Measurements from ENCODE around the gene NUDT16L1. TPM values are rescaled to one million over a fixed set of nuclear protein-coding genes. Genes with fewer than 3 reads are reported as not detected.

NUDT16L1 gene
- total and polyA plus RNA-seq, 2 of the 8 experiments (the other 6 are each of a cell fraction or from before 2014, with no cell fraction given), result 34.8 to 77.3 TPM

DNA sequence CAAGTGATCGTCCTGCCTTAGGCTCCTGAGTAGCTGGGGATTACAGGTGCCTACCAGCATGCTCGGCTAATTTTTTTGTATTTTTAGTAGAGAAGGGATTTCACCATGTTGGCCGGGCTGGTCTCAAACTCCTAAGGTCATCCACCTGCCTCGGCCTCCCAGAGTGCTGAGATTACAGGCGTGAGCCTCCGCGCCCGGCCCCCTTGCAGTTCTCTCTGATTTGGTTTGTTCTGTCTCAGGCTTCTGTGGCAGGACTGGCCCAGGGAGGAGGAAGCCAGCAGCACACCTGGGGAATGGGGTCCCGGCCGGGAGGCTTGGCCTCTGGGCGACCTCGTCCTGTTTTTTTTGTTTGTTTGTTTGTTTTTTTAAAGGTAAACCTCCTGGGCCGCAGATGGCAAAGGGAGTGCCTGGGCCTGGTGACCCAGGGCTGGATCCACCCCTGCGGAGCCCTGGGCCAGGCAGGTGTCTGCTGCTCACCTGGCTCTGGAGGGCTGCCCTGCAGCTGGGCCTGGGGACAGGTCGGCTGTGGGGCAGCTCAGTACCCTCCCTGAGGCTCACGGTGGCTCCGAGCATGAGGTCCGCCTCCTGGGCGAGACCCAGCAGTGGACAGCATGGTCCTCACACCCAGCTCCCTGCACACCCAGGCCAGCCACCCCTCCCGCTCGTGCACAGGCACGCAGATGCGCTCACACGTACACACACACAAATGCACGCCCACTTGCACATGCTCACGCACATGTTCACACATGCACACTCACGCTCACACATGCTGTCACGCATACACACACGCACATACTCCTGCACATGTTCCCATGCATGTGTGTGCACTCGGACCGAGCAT lies 3.3 kb upstream of the NUDT16L1 start:
- Histone ChIP-seq H3K27ac (ENCODE audit: low read depth, low read length) (no peak overlapping the region), H3K4ac (replicated peaks; ENCODE audit: insufficient read length, low read depth, low read length) (no peak overlapping the region), H2AK5ac (ENCODE audit: low read depth, low read length) (no peak overlapping the region), H3K56ac (replicated peaks; ENCODE audit: insufficient read length, low read depth, low read length) (no peak overlapping the region), H3K79me1 (ENCODE audit: low read depth, low read length) (no peaks in the 10 kb centered on the region), H2BK120ac (replicated peaks; ENCODE audit: low read depth, low read length) (no peak overlapping the region), H3K36me3 (ENCODE audit: control insufficient read depth in 2 of 4, insufficient read depth in 4 of 4, low read length in 3 of 4) (peaks cover 0 to 4% (median under 1%) of the 10 kb centered on the region in 4 experiments; a peak in 4 of 8 replicates), H4K5ac (ENCODE audit: insufficient read length, low read depth, low read length) (no peak overlapping the region), H3K4me2 (ENCODE audit: insufficient read depth in 1 of 2, low read depth in 2 of 2, low read length in 2 of 2) (no peak overlapping the region), H3K23me2 (ENCODE audit: low read depth, low read length) (peaks cover 8% of the 10 kb centered on the region; the same call in 1 of the 2 replicates), H2AFZ (ENCODE audit: low read length) (no peak overlapping the region), H3K27me3 (replicated peaks in 1 of 4; ENCODE audit: control insufficient read depth in 3 of 4, extremely low read depth in 1 of 4, insufficient read depth in 3 of 4, low read length in 3 of 4) (no peaks in the 10 kb centered on the region), H3K9me3 (ENCODE audit: insufficient read depth in 2 of 2, low read depth in 1 of 2, low read length in 1 of 2) (no peaks in the 10 kb centered on the region), H3K18ac (ENCODE audit: extremely low read depth, low read length) (no peak overlapping the region), H3K79me2 (ENCODE audit: control insufficient read depth in 1 of 2, insufficient read depth in 2 of 2, low read length in 2 of 2) (peaks cover 0 to 2% of the 10 kb centered on the region in 2 experiments; a peak in 1 of 4 replicates), H2BK12ac (ENCODE audit: low read depth, low read length) (no peak overlapping the region), H2BK5ac (ENCODE audit: low read depth, low read length) (no peak overlapping the region), H3K4me1 (replicated peaks in 1 of 4; ENCODE audit: control insufficient read depth in 3 of 4, insufficient read depth in 4 of 4, low read length in 3 of 4) (peaks cover 0 to 7% (median 5%) of the 10 kb centered on the region in 4 experiments; a peak in 4 of 7 replicates), H3K4me3 (ENCODE audit: extremely low read depth in 1 of 4, insufficient read depth in 2 of 4, low read depth in 3 of 4, low read length in 4 of 4) (no peak overlapping the region), H3K23ac (ENCODE audit: insufficient read length) (no peak overlapping the region), H4K91ac (replicated peaks; ENCODE audit: insufficient read length, low read length) (no peak overlapping the region), H3K9ac (replicated peaks in 1 of 4; ENCODE audit: extremely low read depth in 1 of 4, low read depth in 3 of 4, low read length in 3 of 4) (no peak overlapping the region), H3K14ac (ENCODE audit: insufficient read length) (no peak overlapping the region), H2BK20ac (ENCODE audit: low read length) (no peak overlapping the region), H4K20me1 (replicated peaks in 1 of 2; ENCODE audit: control insufficient read depth in 1 of 2, insufficient read depth in 2 of 2, low read length in 2 of 2) (peaks cover 0 to 10% of the 10 kb centered on the region in 2 experiments), H2BK15ac (ENCODE audit: low read length) (no peak overlapping the region), H4K8ac (ENCODE audit: extremely low read depth, insufficient read depth, low read length) (no peak overlapping the region)
- CTCF ChIA-PET (ENCODE audit: partially characterized antibody), result interaction anchor here (0.6 to 2.6 kb wide), 4 partner anchors 8 to 440 kb away, joined by 3 to 17 read pairs (median 4); no protein-coding TSS in a partner anchor
- DNase-seq (ENCODE audit: low read depth in 1 of 2, low spot score in 2 of 2) (no peak), FAIRE-seq (no peak)
- POLR2A ChIA-PET (ENCODE audit: partially characterized antibody), result interaction anchor here (1.0 to 1.3 kb wide), 2 partner anchors 10 to 34 kb away, joined by 3 read pairs; no protein-coding TSS in a partner anchor
- WGBS, 2 experiments (ENCODE audit: extremely low coverage in 1 of 2, insufficient coverage in 1 of 2, insufficient read length in 1 of 2, insufficient replicate concordance in 2 of 2, low coverage in 1 of 2, low lambda C conversion rate in 2 of 2, missing lambda C conversion rate in 1 of 2), result 91% methylated on average over 25 of the region's 31 CpGs; no CpG with 5 or more reads in 1 of the 2 experiments
- TF ChIP-seq POLR2AphosphoS5 (IDR thresholded peaks at IDR 0.05; ENCODE audit: low read depth, low read length) (peak; percentile 56; the same call in 1 of the 2 replicates), HDAC2 (IDR thresholded peaks at IDR 0.05; ENCODE audit: borderline replicate concordance in 1 of 2, low read depth in 2 of 2, low read length in 2 of 2) (no peak)

All from H1 (cell line).